GM21423 (cell line): ENCODE results near the gene POR.
"Not testable (repeated sequence)": the region's sequence is repeated elsewhere in the genome, so short reads cannot be mapped to it uniquely, and the experiment has no call there.

ENCODE experiments used
- ATAC-seq: cut with Tn5 transposase; IDR thresholded peaks from one replicate; pipeline ENCODE4 v1.9.1; 2021; ENCODE audit warnings: mild to moderate bottlenecking, moderate library complexity; ENCODE audit not compliant: unreplicated experiment

The POR gene

DNA sequence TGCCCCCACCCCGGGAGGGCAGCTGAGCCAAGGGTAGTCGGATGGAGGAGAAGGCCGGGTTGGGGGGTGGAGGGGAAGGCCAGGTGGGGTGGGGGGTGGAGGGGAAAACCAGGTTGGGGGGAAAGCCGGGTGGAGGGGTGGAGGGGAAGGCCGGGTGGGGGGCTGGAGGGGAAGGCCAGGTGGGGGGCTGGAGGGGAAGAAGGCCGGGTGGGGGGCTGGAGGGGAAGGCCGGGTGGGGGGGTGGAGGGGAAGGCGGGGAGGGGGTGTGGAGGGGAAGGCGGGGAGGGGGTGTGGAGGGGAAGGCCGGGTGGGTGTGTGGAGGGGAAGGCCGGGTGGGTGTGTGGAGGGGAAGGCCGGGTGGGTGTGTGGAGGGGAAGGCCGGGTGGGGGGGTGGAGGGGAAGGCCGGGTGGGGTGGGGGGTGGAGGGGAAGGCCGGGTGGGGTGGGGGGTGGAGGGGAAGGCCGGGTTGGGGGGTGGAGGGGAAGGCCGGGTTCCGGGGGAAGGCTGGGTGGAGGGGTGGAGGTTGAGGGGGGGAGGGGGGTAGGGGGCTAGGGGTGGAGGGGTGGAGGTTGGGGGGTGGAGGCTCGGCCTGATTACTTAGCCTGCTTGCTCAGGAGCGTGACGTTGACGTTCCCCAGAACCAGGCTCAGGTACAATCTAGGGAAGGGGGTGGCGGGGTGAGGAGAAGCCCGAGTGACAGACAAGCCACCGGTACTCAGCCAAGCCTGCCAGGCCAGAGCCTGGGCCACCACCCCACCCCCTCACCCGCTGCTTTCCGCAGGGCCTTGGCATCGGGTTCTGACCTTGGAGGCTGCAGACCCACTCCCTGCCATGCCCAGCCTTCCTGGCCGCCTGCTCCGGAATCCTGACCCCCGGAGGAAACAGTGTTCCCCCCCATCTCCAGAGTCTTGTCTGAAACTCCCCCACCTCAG lies 73.9 kb downstream of the POR start:
- no peak for ATAC-seq

DNA sequence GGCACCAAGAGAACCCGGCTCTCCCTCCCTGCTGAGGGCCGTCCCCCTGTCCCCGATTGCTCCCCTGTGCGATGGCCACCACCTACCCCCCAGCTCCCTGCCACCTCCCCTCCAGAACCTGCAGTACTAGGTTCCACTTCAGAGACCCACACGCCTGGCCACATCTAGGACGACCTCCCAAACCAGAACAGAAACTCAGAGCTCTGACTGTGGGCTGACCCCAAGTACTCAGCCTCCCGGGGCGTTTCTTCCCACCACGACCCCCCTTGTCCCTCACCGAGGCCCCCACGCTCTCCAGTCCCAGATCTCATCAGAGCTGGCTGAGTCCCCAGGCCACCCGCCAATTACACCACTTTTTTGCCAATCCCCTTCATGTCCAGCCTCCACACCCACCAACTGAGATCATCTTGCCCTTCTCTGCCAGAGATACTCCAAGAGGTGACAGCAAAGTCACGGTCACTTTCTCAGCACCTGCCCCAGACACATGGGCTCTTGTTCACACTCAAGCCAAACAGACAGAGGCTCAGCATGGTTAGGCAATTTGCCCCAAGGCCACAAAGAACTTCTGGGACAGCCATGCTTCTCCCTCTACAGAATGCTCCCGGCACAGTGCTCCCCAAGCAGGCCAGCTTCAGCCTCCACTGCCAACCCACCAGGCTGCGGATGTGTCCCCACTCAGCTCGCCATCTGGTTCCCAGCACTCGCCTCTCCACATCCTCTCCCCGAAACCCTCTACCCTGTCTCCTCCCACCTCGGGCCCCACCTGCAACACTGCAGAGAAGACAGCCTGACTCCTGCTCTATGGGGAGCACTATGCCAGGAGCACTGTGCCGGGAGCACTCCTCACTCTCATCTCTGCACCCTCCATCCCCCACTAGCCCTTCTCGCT lies 74.8 kb downstream of the POR start:
- no peak for ATAC-seq

DNA sequence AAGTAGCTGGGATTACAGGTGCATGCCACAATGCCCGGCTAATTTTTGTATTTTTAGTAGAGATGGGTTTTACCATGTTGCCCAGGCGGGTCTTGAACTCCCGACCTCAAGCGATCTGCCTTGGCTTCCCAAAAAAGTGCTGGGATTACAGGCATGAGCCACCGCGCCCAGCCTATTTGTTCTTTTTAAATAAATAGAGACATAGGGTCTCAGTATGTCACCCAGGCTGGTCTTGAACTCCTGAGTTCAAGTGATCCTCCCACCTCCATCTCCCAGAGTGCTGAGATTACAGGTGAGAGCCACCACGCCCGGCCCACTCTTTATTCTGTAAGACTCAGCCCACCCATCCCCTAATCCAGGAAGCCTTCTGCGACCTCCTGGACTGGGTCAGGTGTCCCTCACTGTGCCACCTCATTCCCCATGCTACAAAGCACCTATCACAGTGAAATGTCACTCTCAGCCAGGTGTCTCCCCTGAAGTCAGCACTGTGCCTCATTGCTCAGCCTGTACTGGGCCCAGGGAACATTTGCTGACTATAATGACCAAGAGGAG lies 76.7 kb downstream of the POR start:
- no peak for ATAC-seq

DNA sequence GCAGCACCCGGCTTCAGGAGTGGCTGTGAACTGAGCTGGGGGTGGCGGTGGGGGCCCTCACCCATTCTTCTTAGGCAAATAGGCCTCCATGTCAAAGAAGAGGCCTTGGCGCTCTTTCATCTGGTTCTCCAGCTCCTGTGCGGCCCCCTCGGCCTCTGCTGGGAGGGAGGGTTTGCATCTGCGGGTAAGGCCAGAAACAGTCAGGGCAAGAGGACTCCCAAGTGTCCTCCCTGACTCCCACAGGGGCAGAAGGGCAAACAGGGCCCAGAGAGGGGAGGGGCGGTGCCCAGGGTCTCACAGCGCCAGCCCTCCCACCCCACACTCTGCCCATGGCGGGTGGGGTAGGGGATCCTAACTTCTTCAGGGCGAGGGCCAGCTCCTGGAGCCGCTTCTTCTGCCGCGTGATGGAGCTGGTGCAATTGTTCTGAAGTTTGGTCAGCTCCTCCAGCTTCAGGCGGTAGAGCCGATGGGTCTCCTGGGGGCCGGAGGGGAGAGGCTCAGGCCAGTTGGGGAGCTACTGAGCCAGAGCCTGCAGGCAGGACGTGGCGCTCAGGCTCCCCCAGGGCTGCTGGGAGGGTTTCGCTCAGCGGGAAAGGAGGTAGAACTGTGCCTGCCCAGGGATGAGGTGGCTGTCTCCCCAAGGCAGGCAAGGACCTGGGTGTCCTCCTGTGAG lies 77.3 kb downstream of the POR start:
- ATAC-seq, result no peak

DNA sequence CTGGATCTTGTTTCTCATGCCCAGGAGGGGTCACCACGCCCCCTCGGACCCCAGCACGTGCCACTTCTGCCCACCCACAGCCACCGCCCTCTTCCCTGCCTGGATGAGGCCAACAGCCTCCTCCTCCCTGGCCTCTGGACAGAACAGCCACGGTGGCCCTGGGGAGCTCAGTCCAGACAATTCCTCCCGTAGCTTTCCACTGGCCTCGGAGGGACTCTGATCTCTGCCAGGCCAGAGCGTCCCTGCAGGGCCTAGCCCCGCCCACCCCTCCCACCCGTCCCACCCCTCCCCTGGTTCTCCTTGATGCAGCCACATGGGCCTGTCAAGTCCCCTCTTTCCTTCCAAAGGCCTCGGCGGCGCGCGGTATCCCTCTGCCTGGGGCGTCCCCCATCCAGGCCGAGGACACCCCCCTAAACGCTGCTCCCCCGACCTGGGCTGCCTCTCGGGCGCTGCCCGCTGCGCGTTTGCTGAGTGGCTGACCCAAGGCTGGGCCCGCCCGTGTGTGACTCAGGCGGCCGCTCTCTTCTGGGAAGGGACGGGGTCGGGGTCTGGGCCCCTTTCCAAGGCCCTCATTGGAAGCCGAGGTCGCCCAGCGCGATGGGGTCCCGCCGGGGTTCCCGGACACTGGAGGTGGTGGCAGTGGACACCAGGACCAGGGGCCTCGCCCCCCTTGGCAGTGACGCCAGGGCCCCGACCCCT lies 78.9 kb downstream of the POR start:
- ATAC-seq, result peak; percentile 6

DNA sequence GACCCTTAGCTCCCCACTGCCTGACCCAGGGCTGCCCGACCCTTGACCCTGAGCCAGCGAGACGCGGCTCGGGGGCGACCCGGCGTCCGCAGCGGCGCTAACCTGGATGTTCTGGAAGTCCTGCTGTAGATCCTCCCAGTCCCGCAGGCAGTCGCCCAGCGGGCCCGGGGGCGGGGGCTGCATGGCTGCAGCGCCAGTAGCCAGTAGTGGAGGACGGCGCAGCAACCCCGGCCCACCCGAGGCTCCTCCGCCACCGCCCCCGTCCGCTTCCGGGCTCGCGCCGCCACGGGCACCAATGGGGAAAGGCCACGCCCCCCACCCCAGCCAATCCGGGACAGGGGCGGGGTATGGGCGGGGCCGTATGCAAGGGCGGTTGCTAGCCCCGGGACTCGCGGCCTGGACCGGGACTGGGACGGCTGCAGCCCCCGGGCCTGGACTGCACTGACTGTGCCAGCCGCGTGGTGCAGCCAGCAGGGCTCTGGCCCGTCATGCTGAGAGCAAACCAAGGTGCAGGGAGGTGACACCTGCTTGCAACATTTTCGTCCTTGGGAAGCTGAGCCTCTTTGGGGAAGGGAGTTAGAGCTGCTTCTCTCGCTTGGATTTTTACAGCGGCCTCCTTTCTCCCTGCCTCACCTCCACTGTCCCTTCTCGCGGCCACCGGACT lies 79.6 kb downstream of the POR start, which contains the start of gene TMEM120A:
TSS of gene TMEM120A (minus strand) at position 208 of the 664 bp plus-strand sequence. CDS start at position 183, 25 bp downstream.
- ATAC-seq, result peak; percentile 93

DNA sequence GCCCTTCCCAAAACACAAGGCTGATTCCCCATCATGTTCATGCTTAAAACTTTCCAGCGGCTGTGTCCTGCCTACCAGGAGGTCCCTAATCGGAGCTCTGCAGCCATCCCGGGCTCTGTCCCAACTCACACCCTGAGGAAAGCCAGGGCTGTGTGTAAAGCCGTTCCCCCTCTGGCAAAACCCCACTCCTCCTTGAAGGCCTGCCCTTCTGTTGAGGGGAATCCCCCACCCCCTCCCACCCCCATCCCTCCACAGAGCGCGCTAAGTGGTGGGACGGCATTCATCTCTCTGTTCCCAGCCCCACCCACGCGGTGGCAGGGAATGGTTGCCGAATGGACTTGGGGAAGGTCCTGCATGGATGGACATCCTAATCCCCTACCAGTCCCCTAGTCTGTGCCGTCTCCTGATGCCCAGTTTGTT lies 80.1 kb downstream of the POR start:
- no peak for ATAC-seq

DNA sequence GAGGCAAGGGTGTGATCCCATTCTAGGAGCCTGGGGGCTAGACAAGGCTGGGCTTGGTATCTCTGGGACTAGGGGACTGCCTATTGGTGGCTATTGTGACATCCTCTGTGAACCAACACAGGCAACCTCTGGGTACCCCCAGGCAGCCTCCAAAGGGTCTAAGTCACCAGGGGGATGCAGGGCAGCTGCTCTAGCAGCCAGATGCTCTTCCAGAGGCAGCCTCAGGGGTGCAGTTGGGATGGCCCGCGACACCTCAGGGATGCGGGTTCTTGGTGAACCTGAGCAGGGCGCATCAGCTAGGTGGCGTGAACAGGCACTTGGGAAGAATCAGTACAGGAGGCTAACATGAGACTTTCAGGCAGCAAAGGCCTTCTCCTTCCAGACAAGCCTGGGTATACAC lies 81.0 kb downstream of the POR start:
- no peak for ATAC-seq

DNA sequence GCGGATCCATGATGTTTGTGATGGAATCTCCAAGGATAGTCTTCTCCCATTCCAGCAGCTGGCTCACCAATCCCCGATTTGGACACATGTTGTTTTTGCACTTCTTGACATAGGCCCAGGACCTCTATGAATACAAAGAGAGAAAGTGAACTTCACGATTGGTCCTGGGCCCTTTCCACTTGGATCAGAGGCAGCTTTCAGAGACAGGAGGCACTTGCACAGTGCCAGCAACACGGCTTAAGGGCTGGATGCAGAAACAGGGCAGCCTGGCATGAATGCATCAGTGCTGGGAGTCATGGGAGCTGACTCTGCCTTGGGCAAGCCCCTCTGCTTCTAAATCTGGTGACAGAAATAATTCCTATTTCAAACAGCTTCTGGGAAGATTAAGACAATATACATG lies 81.5 kb downstream of the POR start:
- no peak for ATAC-seq

DNA sequence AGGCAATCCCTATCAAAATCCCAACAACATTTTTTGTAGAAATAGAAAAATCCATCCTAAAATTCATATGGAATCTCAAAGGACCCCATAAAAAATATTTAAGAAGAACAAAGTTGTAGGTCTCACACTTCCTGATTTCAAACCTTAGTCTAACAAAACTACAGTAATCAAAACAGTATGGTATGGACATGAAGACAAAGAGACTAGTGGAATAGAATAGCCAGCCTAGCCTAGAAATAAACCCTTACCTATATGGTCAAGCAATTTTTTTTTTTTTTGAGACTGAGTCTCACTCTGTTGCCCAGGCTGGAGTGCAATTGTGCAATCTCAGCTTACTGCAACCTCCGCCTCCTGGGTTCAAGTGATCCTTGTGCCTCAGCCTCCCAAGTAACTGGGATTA lies 83.1 kb downstream of the POR start:
- no peak for ATAC-seq

DNA sequence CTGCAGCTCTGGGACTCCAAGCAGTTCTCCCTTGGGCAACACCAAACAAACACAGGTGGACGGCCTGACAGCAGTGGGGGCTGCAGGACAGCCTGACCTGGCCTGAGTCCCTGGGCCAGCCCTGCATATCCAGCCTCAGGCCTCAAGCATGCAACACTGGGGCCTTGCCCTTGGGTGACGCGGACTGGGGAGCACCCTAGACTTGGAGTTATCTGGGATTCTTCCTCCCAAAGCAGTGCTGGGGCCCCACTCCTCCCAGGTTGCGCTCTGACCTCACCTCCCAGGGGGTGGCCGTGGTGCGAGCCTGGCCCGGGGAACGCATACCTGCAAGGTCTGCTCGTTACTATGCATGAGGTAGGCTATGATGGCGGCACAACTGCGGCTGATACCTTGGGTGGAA lies 85.6 kb downstream of the POR start:
- ATAC-seq, result no peak

DNA sequence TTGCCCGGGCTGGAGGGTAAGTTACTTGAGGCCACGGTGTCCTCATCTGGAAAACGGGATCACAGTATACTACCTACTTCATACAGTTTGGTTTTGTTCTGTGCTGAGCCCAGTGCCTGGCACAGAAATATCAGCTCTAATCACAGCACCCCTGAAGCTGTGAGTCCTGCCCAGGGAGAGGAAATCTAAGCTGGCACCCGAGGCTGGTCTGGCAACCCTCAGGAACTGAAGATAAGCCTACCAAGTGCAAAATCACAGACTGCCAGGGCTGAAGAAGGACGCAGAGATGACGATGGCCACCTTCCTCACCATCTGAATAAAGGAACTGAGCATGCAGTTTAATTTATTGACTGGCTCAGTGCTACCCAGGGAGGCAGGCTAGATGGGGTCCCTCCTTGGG lies 87.2 kb downstream of the POR start:
- no peak for ATAC-seq

DNA sequence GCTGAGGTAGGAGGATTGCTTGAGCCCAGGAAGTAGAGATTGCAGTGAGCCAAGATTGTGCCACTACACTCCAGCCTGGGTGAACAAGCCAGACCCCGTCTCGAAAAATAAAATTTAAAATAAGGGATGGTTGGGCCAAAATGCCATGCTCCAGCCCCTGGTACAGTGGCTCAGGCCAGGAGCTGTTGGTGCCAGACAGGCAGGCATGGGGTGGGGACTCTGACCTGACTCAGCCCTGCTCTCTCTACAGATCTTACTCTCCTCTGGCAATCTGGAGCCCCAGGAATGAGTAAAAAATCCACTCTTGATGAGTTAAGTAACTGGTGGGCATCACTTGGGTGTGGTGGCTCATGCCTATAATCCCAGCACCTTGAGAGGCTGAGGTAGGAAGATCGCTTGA lies 87.9 kb downstream of the POR start:
- ATAC-seq, result no peak

DNA sequence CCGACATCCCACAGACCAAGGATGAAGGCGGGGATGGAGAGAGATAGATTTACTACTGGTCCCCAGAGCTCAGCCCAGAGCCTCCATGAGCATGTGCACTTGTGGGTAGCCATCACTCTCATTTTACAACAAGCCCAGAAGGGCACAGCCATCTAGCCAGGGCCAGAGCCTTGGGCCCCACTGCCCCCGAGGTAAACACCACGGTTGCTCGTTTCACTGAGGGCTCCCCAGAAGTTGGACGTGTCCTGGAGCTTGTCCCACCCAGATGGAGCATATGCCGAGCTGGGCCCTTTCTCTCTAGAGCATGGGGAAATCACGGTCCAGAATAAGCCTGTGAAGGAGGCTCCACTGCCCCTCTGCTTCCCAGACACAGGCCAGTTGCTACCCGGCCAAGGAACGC lies 88.4 kb downstream of the POR start:
- no peak for ATAC-seq

DNA sequence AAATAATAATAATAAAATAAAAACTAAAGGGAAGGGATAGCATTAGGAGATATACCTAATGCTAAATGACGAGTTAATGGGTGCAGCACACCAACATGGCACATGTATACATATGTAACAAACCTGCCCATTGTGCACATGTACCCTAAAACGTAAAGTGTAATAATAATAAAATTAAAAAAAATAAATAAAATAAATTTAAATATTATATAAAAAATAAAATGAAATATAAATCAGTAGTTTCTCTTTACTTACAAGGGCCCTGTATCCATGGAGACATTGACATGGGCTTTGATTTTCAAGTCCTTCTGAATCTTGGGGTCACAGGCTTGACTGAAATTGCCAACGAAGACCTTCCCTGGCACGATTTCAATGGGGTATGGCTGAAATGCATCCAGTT lies 90.0 kb downstream of the POR start:
- not testable (repeated sequence) for ATAC-seq

DNA sequence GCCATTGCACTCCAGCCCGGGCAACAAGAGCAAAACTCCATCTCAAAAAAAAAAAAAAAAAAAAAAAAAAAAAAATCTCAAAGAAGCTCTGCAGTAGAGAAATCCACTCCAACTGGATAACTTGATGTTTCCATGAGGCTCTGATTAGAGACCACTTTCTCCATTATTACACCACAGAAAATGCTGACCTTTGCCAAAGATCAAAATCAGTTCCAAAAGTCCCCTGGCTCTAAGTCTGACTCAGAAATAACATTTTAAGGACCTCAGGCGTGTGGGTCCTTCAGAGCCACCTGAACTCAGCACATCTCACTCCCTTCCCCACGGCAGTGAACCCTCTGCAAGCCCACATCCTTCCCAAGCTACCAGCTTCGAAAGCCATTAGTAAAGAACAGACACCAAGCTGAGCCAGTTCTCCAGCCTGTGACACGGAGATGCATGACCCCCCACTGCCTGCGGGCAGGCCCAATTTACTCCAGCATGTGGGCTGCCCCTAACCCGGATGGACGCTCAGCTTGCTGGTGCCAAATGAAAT lies 93.3 kb downstream of the POR start:
- ATAC-seq, result no peak

DNA sequence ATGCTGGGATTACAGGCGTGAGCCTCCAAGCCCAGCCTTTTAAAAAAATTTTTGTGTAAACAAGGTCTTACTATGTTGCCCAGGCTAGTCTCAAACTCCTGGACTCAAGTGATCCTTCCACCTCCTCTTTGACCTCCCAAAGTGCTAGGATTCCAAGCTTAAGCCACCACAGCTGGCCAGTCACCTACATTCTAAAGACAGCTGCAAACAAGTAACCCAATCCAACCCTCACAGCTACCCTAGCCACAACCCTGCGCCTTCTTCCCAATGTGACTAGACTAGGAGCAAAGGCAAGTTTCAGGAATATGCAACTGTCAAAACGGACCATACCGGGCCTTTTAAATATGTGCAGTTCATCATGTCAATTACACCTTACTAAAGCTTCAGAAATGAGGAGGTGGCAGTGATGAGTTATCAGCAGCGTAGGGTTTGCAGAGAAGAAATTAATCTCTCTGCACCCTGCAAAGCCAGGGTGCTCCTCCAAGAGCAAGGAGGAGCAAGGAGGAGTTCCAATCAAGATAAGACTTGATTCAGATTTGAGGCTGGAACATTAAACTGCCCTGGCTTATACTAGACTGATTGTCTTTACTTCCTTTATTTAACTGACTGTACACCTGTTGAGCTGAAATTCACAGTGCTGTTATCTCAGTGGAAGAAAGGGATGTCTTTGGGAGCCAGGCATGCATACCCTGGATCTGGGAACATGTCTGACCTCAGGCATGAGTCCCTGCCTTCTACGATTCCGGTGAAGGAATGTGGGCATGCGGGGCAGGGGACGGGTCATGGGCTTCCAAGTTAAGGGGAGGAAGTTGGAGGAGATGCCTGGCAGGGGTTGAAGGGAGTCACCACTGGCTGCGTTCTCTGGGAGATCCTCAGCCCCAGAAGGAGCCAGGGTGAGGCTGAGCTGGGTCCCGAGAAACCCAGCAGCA lies 95.0 kb downstream of the POR start:
- ATAC-seq, result no peak

DNA sequence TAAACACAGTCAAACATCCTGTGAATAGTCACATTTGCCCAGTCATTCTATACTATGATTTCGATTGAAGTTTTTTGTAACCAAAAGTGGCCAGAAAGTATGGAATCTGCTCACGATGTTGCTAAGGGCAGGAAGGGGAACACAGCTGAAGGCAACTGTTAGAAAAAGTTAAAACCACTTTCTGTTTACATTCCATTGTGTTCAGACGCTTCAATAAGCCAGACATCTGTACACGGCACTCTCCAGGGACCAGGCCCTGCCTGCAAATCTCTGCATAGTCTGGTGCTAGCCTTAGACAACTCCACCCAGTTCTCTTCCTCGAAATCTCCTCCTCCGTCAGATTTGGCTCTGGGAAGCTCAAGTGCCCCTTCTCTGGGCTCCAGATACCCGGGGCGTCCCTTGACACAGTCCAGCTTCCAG lies 96.5 kb downstream of the POR start:
- no peak for ATAC-seq
